Measurements from ENCODE around the gene SNTG2.

Gene SNTG2

GRCh38 chr2:1235806-1236205, 285.2 kb downstream of the SNTG2 start:
- H3F3A ChIP-seq (ENCODE audit: low read depth): no peaks in the 10 kb centered on the region
- H3K4me1 ChIP-seq (ENCODE audit: insufficient read depth, low read length, poor library complexity, severe bottlenecking): peaks cover 7% of the 10 kb centered on the region
- H3K4me3 ChIP-seq (ENCODE audit: low read length, poor library complexity, severe bottlenecking): no peak overlapping the region
- TF ChIP-seq, protein P1, sequence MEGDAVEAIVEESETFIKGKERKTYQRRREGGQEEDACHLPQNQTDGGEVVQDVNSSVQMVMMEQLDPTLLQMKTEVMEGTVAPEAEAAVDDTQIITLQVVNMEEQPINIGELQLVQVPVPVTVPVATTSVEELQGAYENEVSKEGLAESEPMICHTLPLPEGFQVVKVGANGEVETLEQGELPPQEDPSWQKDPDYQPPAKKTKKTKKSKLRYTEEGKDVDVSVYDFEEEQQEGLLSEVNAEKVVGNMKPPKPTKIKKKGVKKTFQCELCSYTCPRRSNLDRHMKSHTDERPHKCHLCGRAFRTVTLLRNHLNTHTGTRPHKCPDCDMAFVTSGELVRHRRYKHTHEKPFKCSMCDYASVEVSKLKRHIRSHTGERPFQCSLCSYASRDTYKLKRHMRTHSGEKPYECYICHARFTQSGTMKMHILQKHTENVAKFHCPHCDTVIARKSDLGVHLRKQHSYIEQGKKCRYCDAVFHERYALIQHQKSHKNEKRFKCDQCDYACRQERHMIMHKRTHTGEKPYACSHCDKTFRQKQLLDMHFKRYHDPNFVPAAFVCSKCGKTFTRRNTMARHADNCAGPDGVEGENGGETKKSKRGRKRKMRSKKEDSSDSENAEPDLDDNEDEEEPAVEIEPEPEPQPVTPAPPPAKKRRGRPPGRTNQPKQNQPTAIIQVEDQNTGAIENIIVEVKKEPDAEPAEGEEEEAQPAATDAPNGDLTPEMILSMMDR (conservative IDR thresholded peaks at IDR 0.05; ENCODE audit: low read length): no peak
- no peak for TF ChIP-seq EZH2phosphoT487 (IDR thresholded peaks at IDR 0.05; ENCODE audit: borderline replicate concordance)
- H3K79me2 ChIP-seq (ENCODE audit: insufficient read depth, low read length): no peaks in the 10 kb centered on the region
- H3K4me2 ChIP-seq (ENCODE audit: low read depth, low read length, poor library complexity, severe bottlenecking): no peak overlapping the region
- no peak overlapping the region for H2AFZ ChIP-seq (ENCODE audit: low read length)
- no peaks in the 10 kb centered on the region for H4K20me1 ChIP-seq (ENCODE audit: insufficient read depth, low read length, poor library complexity, severe bottlenecking)
- no peaks in the 10 kb centered on the region for H3K9me2 ChIP-seq (replicated peaks; ENCODE audit: low read depth, low read length)
- H3K27me3 ChIP-seq (ENCODE audit: insufficient read depth, low read length, poor library complexity, severe bottlenecking): no peaks in the 10 kb centered on the region
- no peaks in the 10 kb centered on the region for H3K36me3 ChIP-seq (ENCODE audit: insufficient read depth, low read length)
- H3K9me3 ChIP-seq (ENCODE audit: insufficient read depth, low read depth, low read length): no peaks in the 10 kb centered on the region
- H3K9ac ChIP-seq (ENCODE audit: low read depth, low read length, poor library complexity, severe bottlenecking): no peak overlapping the region

- no peaks in the 10 kb centered on the region for H3F3A ChIP-seq (ENCODE audit: low read depth)
- H3K9ac ChIP-seq (ENCODE audit: low read depth, low read length, poor library complexity, severe bottlenecking): no peak overlapping the region
- H3K4me1 ChIP-seq (ENCODE audit: insufficient read depth, low read length, poor library complexity, severe bottlenecking): peaks cover 7% of the 10 kb centered on the region
- no peak overlapping the region for H3K4me2 ChIP-seq (ENCODE audit: low read depth, low read length, poor library complexity, severe bottlenecking)
- H3K79me2 ChIP-seq (ENCODE audit: insufficient read depth, low read length): no peaks in the 10 kb centered on the region
- no peaks in the 10 kb centered on the region for H3K27me3 ChIP-seq (ENCODE audit: insufficient read depth, low read length, poor library complexity, severe bottlenecking)
- no peaks in the 10 kb centered on the region for H3K9me3 ChIP-seq (ENCODE audit: insufficient read depth, low read depth, low read length)
- H3K4me3 ChIP-seq (ENCODE audit: low read length, poor library complexity, severe bottlenecking): no peak overlapping the region
- H3K9me2 ChIP-seq (replicated peaks; ENCODE audit: low read depth, low read length): no peaks in the 10 kb centered on the region
- TF ChIP-seq EZH2phosphoT487 (IDR thresholded peaks at IDR 0.05; ENCODE audit: borderline replicate concordance): no peak
- TF ChIP-seq, protein P1 (conservative IDR thresholded peaks at IDR 0.05; ENCODE audit: low read length): no peak
- no peaks in the 10 kb centered on the region for H3K36me3 ChIP-seq (ENCODE audit: insufficient read depth, low read length)
- H2AFZ ChIP-seq (ENCODE audit: low read length): no peak overlapping the region
- H4K20me1 ChIP-seq (ENCODE audit: insufficient read depth, low read length, poor library complexity, severe bottlenecking): no peaks in the 10 kb centered on the region
These were observed 286.0 kb downstream of the SNTG2 start for GRCh38 chr2:1236606-1237005.

GRCh38 chr2:1237783-1238182, 287.1 kb downstream of the SNTG2 start:
- H3K27me3 ChIP-seq (ENCODE audit: insufficient read depth, low read length, poor library complexity, severe bottlenecking): no peaks in the 10 kb centered on the region
- no peaks in the 10 kb centered on the region for H3F3A ChIP-seq (ENCODE audit: low read depth)
- no peak overlapping the region for H3K4me3 ChIP-seq (ENCODE audit: low read length, poor library complexity, severe bottlenecking)
- H3K36me3 ChIP-seq (ENCODE audit: insufficient read depth, low read length): no peaks in the 10 kb centered on the region
- no peaks in the 10 kb centered on the region for H4K20me1 ChIP-seq (ENCODE audit: insufficient read depth, low read length, poor library complexity, severe bottlenecking)
- H3K9ac ChIP-seq (ENCODE audit: low read depth, low read length, poor library complexity, severe bottlenecking): no peak overlapping the region
- TF ChIP-seq, protein P1 (conservative IDR thresholded peaks at IDR 0.05; ENCODE audit: low read length): no peak
- TF ChIP-seq EZH2phosphoT487 (IDR thresholded peaks at IDR 0.05; ENCODE audit: borderline replicate concordance): no peak
- no peak overlapping the region for H3K4me2 ChIP-seq (ENCODE audit: low read depth, low read length, poor library complexity, severe bottlenecking)
- no peaks in the 10 kb centered on the region for H3K9me3 ChIP-seq (ENCODE audit: insufficient read depth, low read depth, low read length)
- H3K79me2 ChIP-seq (ENCODE audit: insufficient read depth, low read length): no peaks in the 10 kb centered on the region
- no peak overlapping the region for H2AFZ ChIP-seq (ENCODE audit: low read length)
- H3K4me1 ChIP-seq (ENCODE audit: insufficient read depth, low read length, poor library complexity, severe bottlenecking): peaks cover 7% of the 10 kb centered on the region
- H3K9me2 ChIP-seq (replicated peaks; ENCODE audit: low read depth, low read length): no peaks in the 10 kb centered on the region
